Smooth muscle cell (in vitro differentiated cells): ENCODE measurements around the gene MCF2. TPM values are rescaled to one million over a fixed set of nuclear protein-coding genes. Genes with fewer than 3 reads are reported as not detected.
A peak's percentile ranks its signal among the peaks of the same experiment; 100 is the strongest.

ENCODE experiments used
- DNase-seq: peaks from one replicate; lab custom pipeline; 2025; ENCODE audit not compliant: unreplicated experiment; lab: John Stamatoyannopoulos, UW
- H2AFZ ChIP-seq: fragments of 200-600 bp; sonication (generic); 2 replicates; pipeline ENCODE4 v1.6.0; 2016; ENCODE audit warnings: antibody characterized with exemption, low read depth, mild to moderate bottlenecking
- H3F3A ChIP-seq: fragments of 200-600 bp; sonication (generic); 2 replicates; pipeline ENCODE4 v1.6.0; 2017; ENCODE audit warnings: antibody characterized with exemption, low read depth
- H3K27ac ChIP-seq: fragments of 200-600 bp; sonication (generic); 2 replicates; pipeline ENCODE4 v1.5.1; 2016; ENCODE audit warnings: low read depth, mild to moderate bottlenecking
- H3K27me3 ChIP-seq: fragments of 200-600 bp; sonication (generic); 2 replicates; pipeline ENCODE4 v1.6.1; 2016; ENCODE audit warnings: low read depth, mild to moderate bottlenecking
- H3K36me3 ChIP-seq: fragments of 200-600 bp; sonication (generic); 2 replicates; pipeline ENCODE4 v1.5.1; 2016; ENCODE audit warnings: low read depth
- H3K4me1 ChIP-seq: fragments of 200-600 bp; sonication (generic); 2 replicates; pipeline ENCODE4 v1.5.1; 2016; ENCODE audit warnings: low read depth
- H3K4me2 ChIP-seq: fragments of 200-600 bp; sonication (generic); 2 replicates; pipeline ENCODE4 v1.6.0; 2016; ENCODE audit warnings: mild to moderate bottlenecking
- H3K4me3 ChIP-seq: fragments of 200-600 bp; sonication (generic); 2 replicates; pipeline ENCODE4 v1.5.1; 2016; ENCODE audit warnings: mild to moderate bottlenecking
- H3K79me2 ChIP-seq: fragments of 200-600 bp; sonication (generic); 2 replicates; pipeline ENCODE4 v1.6.0; 2016; ENCODE audit warnings: low read depth, mild to moderate bottlenecking
- H3K9ac ChIP-seq: fragments of 200-600 bp; sonication (generic); 2 replicates; pipeline ENCODE4 v1.6.0; 2016; ENCODE audit warnings: low read depth
- H3K9me3 ChIP-seq: fragments of 200-600 bp; sonication (generic); replicated peaks from 2 replicates; pipeline ENCODE4 v1.5.1; 2016; ENCODE audit warnings: low read depth
- H4K20me1 ChIP-seq: fragments of 200-600 bp; sonication (generic); 2 replicates; pipeline ENCODE4 v1.6.0; 2016; ENCODE audit warnings: low read depth
- WGBS: methylation state at CpG from one replicate; pipeline ENCODE4 v1.1.7; 2016; ENCODE audit warnings: low lambda C conversion rate; 5-methylcytosine and 5-hydroxymethylcytosine counted together
- polyA plus RNA-seq: library from polyadenylated mRNA; unstranded; fragments of >200 nt; fragmentation: Nextera tagmentation; extraction: Ambion mirVana; gene quantifications from 2 replicates; pipeline ENCODE4 v1.2.1, GENCODE V29; 2016
- total RNA-seq: library from RNA; depleted of rRNA; stranded (reverse); fragments of >200 nt; gene quantifications from 2 replicates; pipeline ENCODE4 v1.2.3, GENCODE V29; 2014
- TF ChIP-seq, protein P1 (sequence below): fragments of 200-600 bp; sonication (generic); IDR thresholded peaks from 2 replicates; pipeline ENCODE4 v1.5.1; 2017; ENCODE audit warnings: borderline replicate concordance, mild to moderate bottlenecking, antibody characterized with exemption; ENCODE audit not compliant: insufficient read depth, poor library complexity, severe bottlenecking

The MCF2 gene
- total and polyA plus RNA-seq, 2 experiments from 2014 or later = 0.18 TPM; not detected in 1

DNA sequence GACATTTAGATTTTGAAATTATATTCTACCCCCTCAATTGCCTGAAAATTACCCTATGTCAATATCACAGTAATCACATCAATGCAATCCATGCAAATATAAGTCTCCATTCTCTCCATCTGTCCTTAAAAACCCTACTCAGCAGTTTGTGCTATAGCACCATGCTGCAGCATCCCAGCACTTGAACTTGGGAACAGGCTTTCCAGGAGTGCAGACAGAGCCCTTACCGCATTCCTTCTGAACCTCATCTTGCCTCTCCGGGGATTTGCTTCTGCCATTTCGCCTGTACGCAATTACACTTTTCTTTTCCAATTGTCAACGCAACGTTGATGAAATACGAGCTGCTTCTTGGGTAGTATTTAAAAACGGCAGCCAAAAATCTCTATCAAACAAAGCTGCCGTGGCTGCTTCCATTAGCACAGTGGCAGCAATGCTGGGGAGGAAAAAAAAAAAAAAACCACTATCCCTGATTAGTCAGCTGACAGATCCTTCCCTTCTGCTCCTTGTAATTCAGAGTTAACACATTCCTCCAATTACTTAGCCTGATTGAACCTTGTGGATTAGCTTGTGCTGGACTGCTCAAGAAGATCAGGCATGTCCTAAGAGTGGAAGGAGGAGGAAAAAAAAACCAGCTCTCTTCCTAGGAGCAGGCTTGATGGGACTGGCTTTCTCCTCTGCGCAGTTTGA is 65.6 kb downstream of the MCF2 start:
- Histone ChIP-seq H3F3A (no peaks in the 10 kb centered on the region), H3K27ac (no peak overlapping the region), H3K79me2 (no peaks in the 10 kb centered on the region), H2AFZ (no peak overlapping the region), H3K4me2 (peak overlapping the region; percentile 67), H3K27me3 (no peaks in the 10 kb centered on the region), H3K4me3 (peak overlapping the region; percentile 15), H3K9ac (no peak overlapping the region), H3K9me3 (peaks cover 3% of the 10 kb centered on the region), H3K4me1 (no peaks in the 10 kb centered on the region), H4K20me1 (no peaks in the 10 kb centered on the region), H3K36me3 (no peaks in the 10 kb centered on the region)
- TF ChIP-seq, protein P1, sequence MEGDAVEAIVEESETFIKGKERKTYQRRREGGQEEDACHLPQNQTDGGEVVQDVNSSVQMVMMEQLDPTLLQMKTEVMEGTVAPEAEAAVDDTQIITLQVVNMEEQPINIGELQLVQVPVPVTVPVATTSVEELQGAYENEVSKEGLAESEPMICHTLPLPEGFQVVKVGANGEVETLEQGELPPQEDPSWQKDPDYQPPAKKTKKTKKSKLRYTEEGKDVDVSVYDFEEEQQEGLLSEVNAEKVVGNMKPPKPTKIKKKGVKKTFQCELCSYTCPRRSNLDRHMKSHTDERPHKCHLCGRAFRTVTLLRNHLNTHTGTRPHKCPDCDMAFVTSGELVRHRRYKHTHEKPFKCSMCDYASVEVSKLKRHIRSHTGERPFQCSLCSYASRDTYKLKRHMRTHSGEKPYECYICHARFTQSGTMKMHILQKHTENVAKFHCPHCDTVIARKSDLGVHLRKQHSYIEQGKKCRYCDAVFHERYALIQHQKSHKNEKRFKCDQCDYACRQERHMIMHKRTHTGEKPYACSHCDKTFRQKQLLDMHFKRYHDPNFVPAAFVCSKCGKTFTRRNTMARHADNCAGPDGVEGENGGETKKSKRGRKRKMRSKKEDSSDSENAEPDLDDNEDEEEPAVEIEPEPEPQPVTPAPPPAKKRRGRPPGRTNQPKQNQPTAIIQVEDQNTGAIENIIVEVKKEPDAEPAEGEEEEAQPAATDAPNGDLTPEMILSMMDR = no peak
- no peak for DNase-seq
- 45% methylated on average over 10 of the region's 10 CpGs for WGBS

DNA sequence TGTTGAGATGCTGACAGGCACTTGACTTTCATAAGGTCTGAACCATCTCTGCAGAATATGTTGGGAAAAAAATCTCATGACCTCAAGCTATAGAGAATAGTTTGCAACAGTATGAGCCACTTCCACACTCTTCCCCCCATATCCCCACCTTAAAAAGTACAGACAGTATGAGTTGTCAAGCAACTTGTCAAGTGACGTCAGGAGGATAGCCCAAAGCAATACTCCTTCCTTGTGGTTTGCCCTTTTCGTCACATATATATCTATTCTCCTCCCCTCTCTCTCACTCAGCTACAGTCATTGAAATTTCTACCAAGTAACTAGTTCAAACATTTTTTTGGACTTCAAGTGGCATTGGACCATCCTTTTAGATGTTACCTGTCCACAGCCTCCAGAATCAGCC is 67.7 kb downstream of the MCF2 start:
- H3K9ac ChIP-seq = no peak overlapping the region
- WGBS = 61% methylated on average over 2 of the region's 2 CpGs
- H3F3A ChIP-seq = no peaks in the 10 kb centered on the region
- H3K36me3 ChIP-seq = no peaks in the 10 kb centered on the region
- H3K27ac ChIP-seq = no peak overlapping the region
- H3K27me3 ChIP-seq = no peaks in the 10 kb centered on the region
- H3K4me3 ChIP-seq = no peak overlapping the region
- H3K4me2 ChIP-seq = no peak overlapping the region
- peaks cover 3% of the 10 kb centered on the region for H3K9me3 ChIP-seq
- H2AFZ ChIP-seq = no peak overlapping the region
- no peaks in the 10 kb centered on the region for H3K4me1 ChIP-seq
- no peak for DNase-seq
- TF ChIP-seq, protein P1 = no peak
- H4K20me1 ChIP-seq = no peaks in the 10 kb centered on the region
- H3K79me2 ChIP-seq = no peaks in the 10 kb centered on the region

DNA sequence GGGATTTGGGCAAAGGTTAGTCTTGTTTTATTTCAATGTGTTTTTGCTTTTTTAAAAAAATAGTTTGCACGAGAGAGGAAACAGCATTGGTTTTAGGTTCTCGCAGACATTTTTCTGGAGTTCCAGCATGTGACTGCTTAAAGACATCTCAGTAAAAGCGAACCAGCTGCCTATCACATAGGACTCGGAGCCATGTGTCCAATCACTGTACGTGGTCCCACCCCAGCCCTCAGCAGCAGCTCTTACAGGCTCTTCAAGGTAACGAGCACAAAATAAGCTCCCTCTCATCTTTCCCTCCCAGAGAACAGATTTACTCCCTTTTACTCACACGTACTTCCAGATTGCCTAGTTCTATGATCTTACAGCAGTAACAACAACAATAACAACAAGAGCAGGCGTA is 68.7 kb downstream of the MCF2 start:
- H4K20me1 ChIP-seq = no peaks in the 10 kb centered on the region
- H3K9ac ChIP-seq = no peak overlapping the region
- no peaks in the 10 kb centered on the region for H3K79me2 ChIP-seq
- H3F3A ChIP-seq = no peaks in the 10 kb centered on the region
- no peak overlapping the region for H3K27ac ChIP-seq
- H3K4me3 ChIP-seq = no peak overlapping the region
- no peaks in the 10 kb centered on the region for H3K4me1 ChIP-seq
- no peak overlapping the region for H2AFZ ChIP-seq
- H3K27me3 ChIP-seq = no peaks in the 10 kb centered on the region
- 81% methylated on average over 8 of the region's 8 CpGs for WGBS
- no peaks in the 10 kb centered on the region for H3K36me3 ChIP-seq
- H3K9me3 ChIP-seq = no peaks in the 10 kb centered on the region
- no peak overlapping the region for H3K4me2 ChIP-seq
- no peak for DNase-seq
- TF ChIP-seq, protein P1 = no peak

DNA sequence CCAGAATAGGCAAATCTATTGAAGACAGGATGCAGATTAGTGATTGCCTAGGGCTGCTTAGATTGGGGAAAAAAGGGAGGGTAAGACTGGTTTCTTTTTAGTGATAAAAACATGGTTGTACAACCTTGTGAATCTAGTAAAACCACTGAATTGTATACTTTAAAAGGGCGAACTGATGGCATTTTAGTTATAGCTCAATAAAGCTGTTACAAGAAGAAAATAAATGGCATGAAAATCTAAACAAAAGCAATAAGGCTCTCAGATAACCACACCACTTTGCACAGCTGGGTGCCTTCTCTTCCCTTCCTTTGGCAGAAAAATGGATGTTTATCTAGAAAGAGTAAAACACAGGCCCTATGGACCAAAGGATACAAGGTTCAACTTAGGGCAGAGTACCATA is 107.9 kb downstream of the MCF2 start:
- Histone ChIP-seq H3K4me2 (no peak overlapping the region), H3K79me2 (no peaks in the 10 kb centered on the region), H4K20me1 (no peaks in the 10 kb centered on the region), H3K4me1 (no peaks in the 10 kb centered on the region), H3K4me3 (no peak overlapping the region), H3K27me3 (no peaks in the 10 kb centered on the region), H3K36me3 (no peaks in the 10 kb centered on the region), H3K27ac (no peak overlapping the region), H3K9ac (no peak overlapping the region), H3K9me3 (no peaks in the 10 kb centered on the region), H3F3A (no peaks in the 10 kb centered on the region), H2AFZ (no peak overlapping the region)
- DNase-seq = no peak
- TF ChIP-seq, protein P1 = no peak
- whole genome bisulfite sequencing = 75% methylated on average over 1 of the region's 1 CpG
